PFSK-1 (cell line): ENCODE results near the gene KCNH8.

Source experiments
- FOXP2 ChIP-seq: optimal IDR thresholded peaks from 2 replicates; pipeline ENCODE3; 2011; ENCODE audit warnings: borderline replicate concordance, control low read depth, inconsistent platforms; ENCODE audit not compliant: insufficient read depth; ENCODE audit errors: extremely low read length, extremely low read depth
- POLR2AphosphoS5 ChIP-seq: IDR thresholded peaks from 2 replicates; pipeline ENCODE4 v1.6.1; 2012; ENCODE audit warnings: low read depth, mild to moderate bottlenecking, control low read depth, low read length, moderate library complexity
- REST ChIP-seq, 2 experiments: IDR thresholded peaks; 2 replicates each; pipeline versions ENCODE4 v1.6.1 to v1.8.0; 2011 to 2012; ENCODE audit warnings: low read depth in 2 of 2, low read length in 2 of 2, control low read depth in 1 of 2, inconsistent platforms in 1 of 2, mild to moderate bottlenecking in 1 of 2, moderate library complexity in 1 of 2; ENCODE audit not compliant: insufficient read depth in 1 of 2
- SIN3A ChIP-seq: IDR thresholded peaks from 2 replicates; pipeline ENCODE4 v1.6.1; 2012; ENCODE audit warnings: mild to moderate bottlenecking, low read length, moderate library complexity, borderline replicate concordance; ENCODE audit not compliant: insufficient read depth
- TAF1 ChIP-seq: IDR thresholded peaks from 2 replicates; pipeline ENCODE4 v1.6.1; 2012; ENCODE audit warnings: low read length, control low read depth, borderline replicate concordance; ENCODE audit not compliant: insufficient read depth

Gene KCNH8

DNA sequence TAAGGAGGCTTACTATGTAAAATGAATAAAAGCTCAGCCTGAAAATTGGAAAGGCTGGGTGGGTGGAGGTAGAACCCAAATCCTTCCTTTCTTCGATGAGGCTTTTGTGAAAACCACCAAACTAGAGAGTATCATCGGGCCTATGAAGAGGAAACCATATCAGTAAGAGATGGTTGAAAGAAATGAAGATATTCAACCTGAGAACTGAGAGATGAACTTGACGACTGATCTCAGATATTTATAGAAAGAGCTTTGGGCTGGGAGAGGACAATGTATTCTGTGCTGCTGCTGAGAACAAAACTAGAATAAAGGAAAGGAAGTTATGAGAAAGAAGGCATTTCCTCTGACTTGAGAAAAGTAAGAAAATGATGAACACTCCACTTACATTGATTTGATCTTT lies 236.6 kb downstream of the KCNH8 start:
- TF ChIP-seq TAF1: no peak
- no peak for TF ChIP-seq POLR2AphosphoS5
- TF ChIP-seq REST (IDR thresholded peaks at IDR 0.05; ENCODE audit: insufficient read depth in 1 of 2, low read depth in 2 of 2, low read length in 2 of 2): no peak
- no peak for TF ChIP-seq FOXP2
- no peak for TF ChIP-seq SIN3A

- TF ChIP-seq FOXP2: no peak
- no peak for TF ChIP-seq POLR2AphosphoS5
- no peak for TF ChIP-seq REST (IDR thresholded peaks at IDR 0.05; ENCODE audit: insufficient read depth in 1 of 2, low read depth in 2 of 2, low read length in 2 of 2)
- TF ChIP-seq SIN3A: no peak
- TF ChIP-seq TAF1: no peak
Measured at GRCh38 chr3:19392150-19392549, 243.8 kb downstream of the KCNH8 start.

- TF ChIP-seq TAF1: no peak
- no peak for TF ChIP-seq REST (IDR thresholded peaks at IDR 0.05; ENCODE audit: insufficient read depth in 1 of 2, low read depth in 2 of 2, low read length in 2 of 2)
- no peak for TF ChIP-seq FOXP2
Measured at GRCh38 chr3:19394946-19395345, 246.6 kb downstream of the KCNH8 start.

GRCh38 chr3:19396726-19397125 lies 248.4 kb downstream of the KCNH8 start:
- TF ChIP-seq TAF1 (no peak), SIN3A (no peak), REST (IDR thresholded peaks at IDR 0.05; ENCODE audit: insufficient read depth in 1 of 2, low read depth in 2 of 2, low read length in 2 of 2) (no peak), FOXP2 (no peak), POLR2AphosphoS5 (no peak)

DNA sequence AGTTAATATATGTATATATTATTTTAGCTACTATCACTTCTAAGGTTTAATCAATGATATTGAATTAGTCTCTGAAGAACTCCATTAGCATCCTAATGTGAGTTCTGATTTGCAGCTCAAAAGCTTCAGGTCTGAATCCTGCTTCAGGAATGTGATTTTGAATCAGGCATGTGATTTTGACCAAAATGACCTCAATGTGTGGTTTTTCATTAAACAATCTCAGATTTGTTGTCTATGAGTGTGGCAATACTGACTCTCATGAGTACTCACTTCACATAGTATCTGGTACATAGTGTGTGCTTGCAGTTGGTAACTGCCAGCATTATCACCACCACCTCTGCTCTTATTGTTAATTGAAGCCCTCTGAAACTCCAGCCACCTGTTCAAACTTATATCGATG lies 251.0 kb downstream of the KCNH8 start:
- no peak for TF ChIP-seq TAF1
- TF ChIP-seq POLR2AphosphoS5: no peak

- TF ChIP-seq POLR2AphosphoS5 (no peak), FOXP2 (no peak), TAF1 (no peak), REST (IDR thresholded peaks at IDR 0.05; ENCODE audit: insufficient read depth in 1 of 2, low read depth in 2 of 2, low read length in 2 of 2) (no peak), SIN3A (no peak)
Measured at GRCh38 chr3:19399836-19400235, 251.5 kb downstream of the KCNH8 start.
